G401.6 (cell line): ENCODE data around the gene CNOT9.
"Not testable (repeated sequence)": the region's sequence is repeated elsewhere in the genome, so short reads cannot be mapped to it uniquely, and the experiment has no call there.

Source experiments
- FAIRE-seq: peaks from 2 replicates; lab custom pipeline; 2012; peaks lifted over from hg19 to GRCh38; lab: Jason Lieb, UNC

Gene CNOT9, protein sequence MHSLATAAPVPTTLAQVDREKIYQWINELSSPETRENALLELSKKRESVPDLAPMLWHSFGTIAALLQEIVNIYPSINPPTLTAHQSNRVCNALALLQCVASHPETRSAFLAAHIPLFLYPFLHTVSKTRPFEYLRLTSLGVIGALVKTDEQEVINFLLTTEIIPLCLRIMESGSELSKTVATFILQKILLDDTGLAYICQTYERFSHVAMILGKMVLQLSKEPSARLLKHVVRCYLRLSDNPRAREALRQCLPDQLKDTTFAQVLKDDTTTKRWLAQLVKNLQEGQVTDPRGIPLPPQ

DNA sequence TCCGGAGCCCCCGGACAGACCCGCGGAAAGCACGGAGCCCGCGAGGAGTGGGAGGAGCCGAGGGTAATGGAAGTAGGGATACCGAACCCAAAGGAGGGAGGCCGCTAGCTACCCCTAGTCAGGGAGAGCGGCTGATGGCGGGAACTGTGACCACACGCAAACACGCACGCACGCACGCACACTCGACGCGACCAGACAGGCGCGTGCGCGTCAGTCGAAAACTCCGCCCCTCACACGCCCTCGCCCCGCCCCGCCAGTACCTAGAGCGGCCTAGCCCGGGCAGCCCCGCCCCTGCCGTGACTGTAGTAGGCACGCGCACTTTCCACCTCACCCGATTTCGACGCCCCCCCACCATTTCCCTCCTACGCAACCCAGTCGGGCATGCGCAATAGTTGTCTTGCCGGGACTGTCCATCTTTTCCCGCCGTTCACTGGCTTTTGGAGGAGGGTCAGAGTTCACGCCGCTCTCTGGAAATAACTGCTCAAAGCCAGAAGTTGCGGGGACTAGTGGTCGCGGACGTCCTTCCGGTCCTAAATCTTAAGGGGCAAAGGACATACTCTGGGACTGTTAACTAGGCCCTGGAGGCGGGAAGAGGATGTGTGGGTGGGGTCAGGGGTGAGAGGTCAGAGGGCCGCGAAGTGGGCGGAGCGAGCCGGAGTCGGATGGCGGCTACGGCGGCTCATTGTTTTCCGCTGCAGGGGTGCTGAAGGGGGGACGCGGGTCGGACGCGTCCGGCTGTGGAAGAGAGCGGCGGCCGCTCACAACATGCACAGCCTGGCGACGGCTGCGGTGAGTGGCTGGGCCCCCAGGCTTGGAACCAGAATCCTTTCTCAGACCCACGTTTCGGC lies at the start of gene CNOT9, which contains the start of gene USP37:
Gene CNOT9 (plus strand): TSS at position 650 of the 848 bp plus-strand sequence. CDS start 116 bp downstream, at position 766.
Gene USP37 (minus strand): TSS at position 162 of the 848 bp plus-strand sequence. CDS start 9,698 bp downstream, outside the sequence.
- FAIRE-seq: peak; percentile 96

DNA sequence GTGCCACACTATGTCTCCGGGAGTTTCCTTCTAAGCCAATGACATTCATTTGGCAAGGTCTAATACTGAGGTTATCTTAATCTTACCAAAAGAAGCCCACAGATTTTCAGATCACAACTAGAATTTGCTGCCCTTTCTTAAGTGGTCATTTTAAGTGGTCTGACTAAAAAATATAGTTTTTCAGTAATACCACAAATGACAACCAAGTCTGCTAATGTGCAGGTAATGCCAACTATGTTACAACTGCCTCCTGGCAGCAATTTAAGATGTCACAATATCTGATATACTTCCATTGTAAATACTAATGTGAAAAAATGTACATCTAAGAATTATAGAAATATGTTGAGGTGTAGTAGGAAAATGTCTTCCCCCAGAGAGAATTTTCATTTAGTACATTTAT lies 49.8 kb upstream of the CNOT9 start:
- no peak for FAIRE-seq

DNA sequence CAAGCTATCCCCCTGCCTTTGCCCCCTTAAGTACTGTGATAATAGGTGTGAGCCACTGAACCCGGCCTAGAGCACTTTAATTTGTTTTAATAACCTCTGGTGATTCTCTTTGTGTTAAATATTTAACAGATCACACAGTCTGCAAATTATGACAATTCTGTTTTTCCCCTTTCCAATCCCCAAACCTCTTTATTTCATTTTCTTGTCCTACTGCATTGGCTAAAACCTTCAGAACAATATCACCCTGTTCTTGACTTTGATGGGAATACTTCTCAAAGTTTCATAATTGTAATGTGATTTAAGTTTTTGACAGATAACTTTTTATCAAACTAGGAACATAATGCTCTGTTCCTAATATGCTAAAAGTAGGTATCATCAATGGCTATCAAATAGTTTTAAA lies 45.0 kb upstream of the CNOT9 start:
- FAIRE-seq: no peak

DNA sequence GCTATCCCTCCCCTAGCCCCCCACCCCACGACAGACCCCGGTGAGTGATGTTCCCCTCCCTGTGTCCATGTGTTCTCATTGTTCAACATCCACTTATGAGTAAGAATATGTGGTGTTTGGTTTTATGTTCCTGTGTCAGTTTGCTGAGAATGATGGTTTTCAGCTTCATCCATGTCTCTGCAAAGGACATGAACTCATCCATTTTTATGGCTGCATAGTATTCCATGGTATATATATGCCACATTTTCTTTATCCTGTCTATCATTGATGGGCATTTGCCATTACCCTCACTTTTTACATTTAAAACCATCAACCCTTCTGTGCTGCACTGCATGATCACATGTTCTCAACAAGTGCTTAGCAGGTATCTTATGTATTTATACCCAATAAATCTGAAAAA lies 40.2 kb upstream of the CNOT9 start:
- not testable (repeated sequence) for FAIRE-seq

DNA sequence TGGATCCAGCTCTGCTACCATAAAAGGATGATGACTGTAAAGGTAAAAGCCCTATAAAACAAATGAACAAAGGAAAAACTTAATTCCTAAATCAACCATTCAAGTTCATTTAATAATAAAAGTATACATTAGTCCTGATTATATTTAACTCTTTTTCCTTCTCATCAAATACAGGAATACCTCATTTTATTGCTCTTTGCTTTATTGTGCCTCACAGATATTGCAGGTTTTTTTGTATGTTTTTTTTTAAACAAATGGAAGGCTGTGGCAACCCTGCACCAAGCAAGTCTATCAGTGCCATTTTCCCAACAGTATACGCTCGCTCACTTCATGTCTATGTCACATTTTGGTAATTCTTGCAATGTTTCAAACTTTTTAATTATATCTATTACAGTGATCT lies 38.6 kb upstream of the CNOT9 start:
- peak; percentile 84 for FAIRE-seq

DNA sequence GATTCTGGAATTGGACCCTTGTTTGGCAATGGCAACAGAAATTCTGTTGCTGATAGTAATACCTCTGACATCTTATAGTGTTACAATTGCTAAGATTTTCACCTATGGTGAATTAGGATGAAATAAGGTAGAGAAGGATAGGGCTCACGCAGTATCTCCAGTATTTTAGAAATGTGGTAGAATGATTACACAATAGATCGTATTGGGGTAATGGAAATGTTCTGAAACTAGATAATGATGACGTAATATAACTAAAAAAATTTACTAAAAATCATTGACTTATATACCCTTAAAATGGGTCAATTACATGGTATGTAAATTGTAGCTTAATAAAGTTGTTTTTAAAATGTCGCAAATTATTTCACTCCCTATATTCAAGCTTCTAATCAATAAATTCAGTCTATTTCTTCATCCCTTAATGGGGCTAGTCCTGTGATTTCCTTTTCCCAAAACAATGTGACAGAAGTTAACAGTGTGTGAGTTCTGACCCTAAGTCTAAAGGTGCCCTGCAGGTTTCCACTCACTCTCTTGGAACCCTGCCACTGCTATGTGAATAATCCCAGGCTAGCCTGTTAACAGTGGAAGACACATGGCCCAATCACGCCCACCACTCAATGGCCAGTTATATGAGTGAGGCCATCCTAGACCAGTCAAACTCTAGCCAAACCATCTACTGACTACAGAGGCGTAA lies 31.7 kb upstream of the CNOT9 start:
- no peak for FAIRE-seq

DNA sequence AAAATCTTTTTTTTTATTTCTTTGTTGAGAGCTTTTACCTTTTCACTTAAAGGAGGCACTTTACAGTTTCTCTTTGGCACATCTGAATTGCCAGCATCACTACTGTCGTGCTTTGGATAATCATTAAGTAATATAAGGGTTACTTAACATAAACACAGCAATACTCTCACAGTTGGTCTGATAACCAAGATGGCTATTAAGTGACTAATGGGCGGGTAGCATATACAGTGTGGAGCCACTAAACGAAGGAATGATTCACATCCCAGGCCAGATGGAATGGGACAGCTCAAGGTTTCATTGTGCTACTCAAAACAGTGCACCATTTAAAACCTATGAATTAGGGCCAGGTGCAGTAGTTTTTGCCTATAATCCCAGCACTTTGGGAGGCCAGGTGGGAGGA lies 28.6 kb upstream of the CNOT9 start:
- no peak for FAIRE-seq

DNA sequence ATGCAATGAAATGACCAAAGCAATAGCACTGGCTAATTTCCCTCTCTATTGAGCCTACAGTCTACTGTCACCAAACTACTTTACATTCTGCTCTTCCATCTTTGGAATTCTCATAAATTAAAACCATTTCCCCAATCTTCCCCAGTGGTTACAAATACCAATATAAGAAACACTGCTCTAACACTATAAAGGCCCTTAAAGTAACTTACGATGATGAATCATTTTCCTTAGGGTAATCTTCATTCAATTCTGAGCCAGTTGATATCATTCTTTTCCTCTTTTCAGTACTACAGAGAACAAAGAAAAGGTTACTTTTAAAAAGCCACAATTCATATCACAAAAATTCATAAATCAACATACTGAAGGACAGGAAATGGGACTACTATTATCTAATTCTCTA lies 22.6 kb upstream of the CNOT9 start:
- no peak for FAIRE-seq

DNA sequence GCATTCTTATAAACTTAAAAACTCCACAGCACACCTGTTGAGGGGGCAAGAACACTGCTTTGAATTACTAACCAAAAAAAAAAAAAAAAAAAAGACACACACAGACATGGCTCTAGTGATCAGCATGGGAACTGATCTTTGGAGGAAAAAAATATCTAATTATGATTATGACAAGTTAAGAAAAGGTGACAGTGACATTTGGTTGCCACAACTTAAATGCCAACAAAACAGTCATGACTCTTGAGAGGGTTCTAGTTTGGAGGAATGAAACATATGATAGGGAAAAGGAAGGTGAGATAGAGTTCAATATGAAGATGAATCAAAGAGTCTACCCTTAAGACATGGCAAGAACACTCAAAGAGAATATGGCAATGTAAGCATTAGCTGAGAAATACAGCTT lies 21.1 kb upstream of the CNOT9 start:
- FAIRE-seq: no peak

DNA sequence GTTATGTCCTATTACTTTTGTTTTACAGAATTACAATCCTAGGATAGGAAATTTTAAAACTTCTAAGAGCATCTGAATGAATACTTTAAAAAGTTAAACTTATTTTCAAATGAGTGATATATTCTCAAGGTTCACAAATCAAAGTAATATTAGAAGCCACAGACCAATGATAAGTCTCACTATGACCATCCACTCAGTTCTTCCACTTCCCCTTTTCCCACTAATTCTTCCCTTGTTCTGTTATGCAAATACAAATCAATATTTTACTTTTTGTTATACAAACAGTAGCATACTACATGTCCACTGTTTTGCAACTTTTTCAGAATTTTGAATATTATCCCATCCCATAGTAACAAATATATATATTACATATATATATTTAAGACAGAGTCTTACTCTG lies 20.7 kb upstream of the CNOT9 start:
- FAIRE-seq: no peak

DNA sequence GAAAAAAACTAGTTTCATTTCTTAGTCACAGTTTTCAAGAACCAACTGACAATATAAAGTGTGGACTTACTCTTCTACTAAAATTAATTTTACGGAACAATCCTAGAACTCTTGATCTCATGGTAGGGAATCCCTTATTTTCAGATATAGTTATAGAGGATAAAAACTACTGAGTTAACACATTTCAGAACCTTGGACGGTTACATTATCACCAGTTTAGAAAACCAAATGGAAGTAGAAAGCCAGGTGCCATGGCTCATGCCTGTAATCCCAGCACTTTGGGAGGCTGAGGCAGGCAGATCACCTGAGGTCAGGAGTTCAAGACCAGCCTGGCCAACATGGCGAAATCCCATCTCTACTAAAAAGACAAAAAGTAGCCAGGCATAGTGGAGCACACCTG lies 14.4 kb upstream of the CNOT9 start:
- not testable (repeated sequence) for FAIRE-seq

DNA sequence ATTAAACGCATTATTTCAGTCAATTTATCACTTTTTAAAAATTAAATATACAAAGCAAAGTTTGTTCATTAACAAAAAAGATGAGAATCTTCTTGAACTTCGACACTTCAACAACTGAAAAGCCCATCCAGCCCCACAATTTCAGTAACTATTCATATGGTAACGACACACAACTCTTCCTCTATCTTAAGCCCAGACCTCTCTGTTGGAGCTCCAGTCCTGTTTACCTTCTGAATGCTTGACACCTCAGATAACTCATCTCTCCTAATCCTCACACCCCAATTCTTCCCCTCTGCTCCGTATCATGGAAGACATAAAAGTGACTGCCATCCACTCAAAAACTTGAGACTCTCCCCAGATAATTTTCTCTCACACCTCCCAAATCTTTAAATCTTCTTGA lies 13.1 kb upstream of the CNOT9 start:
- FAIRE-seq: no peak

DNA sequence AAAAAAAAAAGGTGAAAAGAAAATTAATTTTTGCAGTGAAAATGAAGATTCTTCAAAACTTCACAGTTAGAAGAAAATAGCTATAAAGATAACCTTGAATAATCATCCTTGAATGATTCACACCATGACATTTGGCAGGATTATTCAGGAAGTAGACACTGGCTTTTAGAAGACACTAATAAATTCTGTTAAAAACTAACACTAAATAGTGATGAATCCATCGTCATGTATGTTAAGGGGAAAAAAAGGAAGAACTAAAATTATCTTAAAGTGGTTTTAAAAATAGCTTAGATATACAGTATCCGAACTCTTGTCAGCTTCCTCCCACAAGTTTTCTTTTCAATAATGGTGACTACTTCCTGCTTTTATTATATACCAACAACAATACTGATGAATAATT lies 10.7 kb upstream of the CNOT9 start:
- FAIRE-seq: peak; percentile 36

DNA sequence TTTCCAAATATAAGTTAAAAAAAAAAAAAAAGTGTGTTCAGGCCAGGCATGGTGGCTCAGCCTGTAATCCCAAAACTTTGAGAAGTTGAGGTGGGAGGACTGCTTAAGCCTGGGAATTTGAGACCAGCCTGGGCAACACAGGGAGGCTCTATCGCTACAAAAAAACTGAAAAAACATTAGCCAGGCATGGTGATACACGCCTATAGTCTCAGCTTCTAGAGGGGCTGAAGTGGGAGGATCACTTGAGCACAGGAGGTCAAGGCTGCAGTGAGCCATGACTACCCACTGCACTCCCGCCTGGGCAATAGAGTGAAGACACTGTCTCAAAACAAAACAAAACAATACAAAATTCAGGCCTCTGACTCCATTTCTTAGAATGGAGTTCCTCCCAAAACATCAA lies 9.7 kb upstream of the CNOT9 start:
- no peak for FAIRE-seq

DNA sequence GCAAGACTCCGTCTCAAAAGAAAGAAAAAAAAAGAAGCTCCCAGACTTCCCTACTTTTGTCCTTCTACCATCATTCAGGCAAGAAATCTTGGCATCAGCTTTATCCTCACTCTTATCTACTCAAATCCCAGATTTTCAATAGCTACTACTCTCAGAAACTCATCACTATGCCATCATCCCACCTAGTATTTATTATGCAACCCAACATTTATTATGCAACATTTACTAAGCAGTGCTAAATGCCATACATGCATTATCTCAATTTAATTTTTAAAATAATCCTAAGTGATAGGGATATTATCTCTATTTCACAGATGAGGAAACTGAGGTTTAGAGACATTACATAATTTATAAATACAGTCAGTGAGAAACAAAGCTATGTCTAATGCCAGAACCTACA lies 4.6 kb upstream of the CNOT9 start:
- FAIRE-seq: no peak

DNA sequence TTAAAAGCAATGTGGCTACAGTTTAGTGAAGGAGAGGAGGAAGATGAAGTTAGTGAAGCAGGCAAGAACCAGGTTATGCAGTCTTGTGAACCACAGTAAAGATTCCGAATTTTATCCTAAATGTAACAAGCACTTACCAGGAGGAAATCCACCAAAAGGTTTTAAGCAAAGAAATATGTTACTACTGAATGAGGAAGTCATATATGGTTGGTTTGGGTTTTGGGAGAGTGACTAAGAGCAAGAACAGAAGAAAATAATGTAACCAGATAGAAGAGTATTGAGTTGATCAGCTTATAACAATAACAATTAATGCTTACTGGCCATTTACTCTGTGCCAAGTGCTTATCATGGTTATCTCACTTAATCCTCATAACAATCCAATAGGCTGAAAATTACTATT lies 2.3 kb upstream of the CNOT9 start:
- FAIRE-seq: no peak

DNA sequence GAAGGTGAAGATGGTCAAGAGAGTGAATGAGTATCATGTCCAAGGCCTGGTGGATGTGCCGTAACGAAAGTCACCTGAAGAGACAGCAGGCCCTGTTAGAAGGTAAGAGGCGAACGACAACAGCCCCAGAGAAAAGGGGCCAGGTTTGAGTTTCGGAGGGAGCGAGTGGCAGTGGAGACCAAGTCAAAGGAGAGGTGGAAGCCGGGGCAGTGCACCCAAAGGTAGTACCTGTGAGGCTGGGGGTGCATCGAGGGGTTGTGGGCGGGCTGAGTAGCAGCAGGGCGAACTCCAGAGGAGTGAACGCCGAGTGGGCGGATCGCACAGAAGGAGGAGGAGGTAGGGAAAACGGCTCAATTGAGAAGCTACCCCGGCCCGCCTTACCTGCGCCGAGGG lies 846 bp upstream of the CNOT9 start:
- FAIRE-seq: no peak

DNA sequence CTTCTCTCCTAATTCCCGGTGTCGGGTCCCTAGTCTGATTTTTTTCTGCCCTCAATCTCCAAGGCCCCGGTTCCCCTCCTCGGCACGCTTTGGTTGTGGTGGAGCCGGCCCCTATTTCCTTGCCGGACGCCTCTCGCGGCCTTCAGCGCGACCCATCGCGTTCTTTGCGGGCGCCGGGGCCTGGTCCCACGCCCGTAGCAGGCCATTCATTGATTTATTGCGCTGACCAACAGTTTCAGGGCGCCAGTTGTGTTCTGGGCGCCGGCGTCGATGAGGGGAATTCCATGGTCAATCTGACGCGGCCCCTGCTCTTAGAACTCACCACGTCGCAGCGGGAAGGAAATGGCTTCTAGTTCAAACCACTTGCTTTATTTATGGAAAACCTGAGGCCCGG lies 396 bp downstream of the CNOT9 start:
- FAIRE-seq: no peak

DNA sequence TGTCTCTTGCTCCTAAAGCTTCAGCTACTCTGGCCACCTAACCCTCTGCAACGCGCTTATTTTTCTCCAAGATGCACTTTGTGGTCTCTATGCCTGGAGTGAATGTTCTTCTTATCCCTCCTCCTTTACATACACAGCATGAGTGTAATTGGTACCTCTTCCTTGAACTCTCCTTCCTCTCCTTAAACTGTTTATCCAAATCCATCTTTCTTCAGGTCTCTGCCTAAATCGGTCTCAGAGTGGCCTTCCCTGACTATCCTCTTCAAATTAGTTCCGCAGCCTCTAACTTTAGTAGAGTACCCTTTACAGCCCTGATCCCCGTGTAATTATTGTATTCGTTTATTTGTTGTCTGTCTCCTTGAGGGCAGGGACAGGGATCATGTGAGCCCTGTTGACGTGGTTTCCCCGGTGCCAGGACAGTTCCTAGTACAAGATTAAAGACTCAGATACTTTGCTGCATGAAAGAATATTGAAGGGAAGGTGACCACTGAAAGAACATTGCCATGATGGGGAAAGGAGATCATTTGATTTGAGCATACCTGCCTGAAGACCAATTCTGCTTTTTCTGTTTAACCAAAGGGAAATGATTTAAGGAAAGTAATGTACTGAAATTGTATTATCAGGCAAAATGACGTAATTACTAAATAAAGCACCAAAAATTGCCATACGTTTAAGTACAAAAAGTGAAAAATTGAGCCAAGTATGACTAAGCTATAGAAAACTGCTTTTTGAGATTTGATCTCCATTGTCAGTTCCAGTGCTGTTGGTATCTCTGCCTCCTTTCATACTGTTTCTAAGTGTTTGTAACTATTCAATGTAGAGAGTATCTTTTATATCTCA lies 1.2 kb downstream of the CNOT9 start:
- FAIRE-seq: no peak

DNA sequence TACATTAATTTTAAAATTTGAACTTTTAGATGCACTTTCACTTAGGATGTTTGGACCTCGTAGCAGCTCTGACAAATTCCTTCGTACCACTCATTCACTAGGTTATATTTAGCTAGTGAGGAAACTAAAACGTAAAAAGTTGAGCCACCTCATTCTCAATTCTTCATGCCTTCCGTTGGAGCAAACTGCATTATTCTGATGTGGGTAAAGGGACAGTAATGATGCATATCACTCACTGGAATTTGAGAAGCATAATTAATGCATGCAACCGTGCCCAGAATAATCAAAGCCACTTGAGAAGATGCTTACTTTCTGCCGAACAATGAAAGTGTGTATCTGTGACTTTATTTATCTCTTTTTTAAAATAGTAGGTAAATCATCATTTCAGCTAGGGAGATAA lies 2.2 kb downstream of the CNOT9 start:
- FAIRE-seq: no peak

DNA sequence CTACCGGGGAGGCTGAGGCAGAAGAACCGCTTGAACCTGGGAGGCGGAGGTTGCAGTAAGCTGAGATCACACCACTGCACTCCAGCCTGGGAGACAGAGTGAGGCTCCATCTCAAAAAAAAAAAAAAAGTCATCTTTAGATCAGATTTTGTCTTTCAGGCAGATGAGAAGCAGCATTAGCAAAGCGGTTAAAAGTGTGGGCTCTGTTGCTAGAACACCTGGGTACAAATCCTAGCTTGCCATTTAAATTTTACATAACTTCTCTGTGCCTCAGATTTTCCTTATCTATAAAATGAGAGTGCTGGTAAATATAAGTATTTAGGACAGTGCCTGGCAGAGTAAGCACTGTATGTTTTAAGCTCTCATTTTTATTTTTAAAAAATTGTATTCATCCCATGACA lies 8.2 kb downstream of the CNOT9 start:
- FAIRE-seq: no peak
